GM19025 (cell line): ENCODE results near the gene PLA2R1.

ENCODE experiments used
- ATAC-seq: cut with Tn5 transposase; IDR thresholded peaks from one replicate; pipeline ENCODE4 v1.9.1; 2021; ENCODE audit warnings: mild to moderate bottlenecking, low read depth, moderate library complexity; ENCODE audit not compliant: unreplicated experiment

PLA2R1 gene

DNA sequence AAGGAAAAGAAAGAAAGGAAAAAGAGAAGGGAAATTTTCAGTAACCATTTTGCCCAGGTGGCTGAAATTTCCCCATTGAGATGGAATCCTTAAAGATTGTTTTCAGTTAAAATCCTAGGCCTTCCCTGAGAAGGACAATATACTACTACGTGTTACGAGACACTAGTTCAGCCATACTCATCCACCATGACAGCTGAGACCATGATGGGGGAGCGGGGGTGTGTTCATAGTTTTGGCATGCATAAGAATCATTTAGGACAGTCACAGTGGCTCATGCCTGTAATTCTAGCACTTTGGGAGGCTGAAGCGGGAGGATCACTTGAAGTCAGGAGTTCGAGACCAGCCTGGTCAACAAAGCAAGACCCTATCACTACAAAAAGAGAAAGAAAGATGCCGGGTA, 28.0 kb downstream of the PLA2R1 start:
- no peak for ATAC-seq

GRCh38 chr2:160033732-160034392, 28.6 kb downstream of the PLA2R1 start:
- ATAC-seq = no peak

DNA sequence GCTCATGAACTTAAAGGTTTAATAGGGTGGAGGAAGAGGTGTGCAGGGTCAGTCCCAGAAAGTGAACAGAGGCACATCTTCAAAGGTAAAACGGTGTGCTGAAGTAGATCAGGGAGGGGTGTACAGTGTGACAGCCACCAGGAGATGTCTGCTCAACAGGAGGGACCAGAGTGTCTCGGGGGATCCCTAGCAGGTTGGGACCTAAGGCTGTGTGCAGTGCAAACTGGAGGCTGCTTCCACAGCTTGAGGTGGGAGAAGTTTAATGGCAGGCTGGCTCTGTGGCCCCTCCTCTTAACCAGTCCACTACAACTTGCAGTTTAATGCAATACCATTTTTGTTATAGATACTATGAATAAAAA, 33.2 kb downstream of the PLA2R1 start:
- no peak for ATAC-seq

DNA sequence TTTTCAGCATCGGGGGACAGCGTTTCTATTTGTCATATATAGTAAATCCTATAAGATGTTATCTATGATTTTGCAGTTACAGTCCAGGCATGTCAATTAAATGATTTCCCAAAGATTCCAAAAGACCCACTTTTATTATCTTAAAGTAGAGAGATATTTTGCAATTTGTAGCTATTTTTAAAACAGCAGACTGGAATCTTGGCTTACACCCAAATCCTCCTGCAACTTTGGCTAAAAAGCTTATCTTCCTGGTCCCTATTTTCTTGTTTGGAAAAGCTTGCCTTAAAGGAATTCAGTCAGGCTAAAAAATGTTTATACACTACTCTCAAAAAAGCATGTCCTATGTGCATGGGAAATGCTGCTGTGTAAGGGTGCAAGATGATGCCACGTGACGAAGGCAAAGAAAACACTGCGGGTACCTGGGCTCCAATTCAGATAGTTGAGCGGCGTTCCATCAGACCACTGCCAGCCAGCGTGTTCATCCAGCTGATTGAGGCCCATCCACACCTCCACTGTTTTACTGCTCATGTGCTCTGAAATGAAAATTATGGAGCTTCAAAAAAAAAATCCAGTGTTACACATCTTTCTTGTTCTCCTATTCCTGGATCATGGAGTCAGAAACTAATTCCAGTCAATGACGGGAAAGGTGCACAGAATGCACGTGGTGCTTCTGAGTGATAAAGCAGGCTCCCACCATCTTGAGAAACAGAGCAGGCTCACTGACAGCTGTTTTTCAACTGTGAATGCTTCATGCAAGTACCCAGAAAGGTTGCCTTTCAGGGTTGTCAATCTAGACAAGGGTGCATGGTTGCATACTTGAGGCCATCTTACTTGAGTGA, 33.8 kb downstream of the PLA2R1 start:
- ATAC-seq = no peak

- ATAC-seq = no peak
Observed at GRCh38 chr2:160022162-160022561, 40.3 kb downstream of the PLA2R1 start.

- no peak for ATAC-seq
Observed at GRCh38 chr2:160019374-160020090, 42.9 kb downstream of the PLA2R1 start.

DNA sequence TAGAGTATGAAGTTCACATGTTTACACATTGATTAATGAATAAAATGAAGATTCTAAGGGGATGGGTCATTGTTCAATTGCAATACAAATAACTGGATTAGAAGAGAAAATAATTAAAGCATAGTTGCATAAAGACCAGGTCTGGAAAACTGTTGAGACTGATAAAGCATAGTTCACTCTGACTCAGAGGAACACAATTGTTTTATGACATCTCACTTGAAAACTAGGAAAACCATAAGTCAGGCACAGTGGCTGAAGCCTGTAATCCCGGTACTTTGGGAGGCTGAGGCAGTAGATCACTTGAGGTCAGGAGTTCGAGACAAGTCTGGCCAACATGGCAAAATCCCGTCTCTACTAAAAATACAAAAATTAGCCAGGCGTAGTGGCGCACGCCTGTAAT, 46.7 kb downstream of the PLA2R1 start:
- no peak for ATAC-seq

DNA sequence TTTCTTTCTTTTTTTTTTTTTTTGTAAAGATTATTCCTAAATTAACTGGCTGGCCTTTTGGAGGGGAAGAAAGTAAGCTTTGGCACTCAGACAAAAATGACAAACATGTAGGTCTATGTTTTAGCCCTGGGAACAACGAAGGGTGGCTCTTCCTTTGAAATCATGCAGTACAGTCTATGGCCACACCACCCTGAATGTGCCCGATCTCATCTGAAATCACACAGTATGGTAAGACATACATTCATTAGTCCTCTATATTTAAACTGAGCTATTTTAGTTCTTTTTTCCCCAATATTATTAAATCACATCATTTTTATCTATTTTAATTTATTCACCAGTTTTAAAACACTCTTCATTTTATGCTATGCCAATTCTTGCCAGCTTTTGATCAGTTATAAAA, 48.2 kb downstream of the PLA2R1 start:
- no peak for ATAC-seq

DNA sequence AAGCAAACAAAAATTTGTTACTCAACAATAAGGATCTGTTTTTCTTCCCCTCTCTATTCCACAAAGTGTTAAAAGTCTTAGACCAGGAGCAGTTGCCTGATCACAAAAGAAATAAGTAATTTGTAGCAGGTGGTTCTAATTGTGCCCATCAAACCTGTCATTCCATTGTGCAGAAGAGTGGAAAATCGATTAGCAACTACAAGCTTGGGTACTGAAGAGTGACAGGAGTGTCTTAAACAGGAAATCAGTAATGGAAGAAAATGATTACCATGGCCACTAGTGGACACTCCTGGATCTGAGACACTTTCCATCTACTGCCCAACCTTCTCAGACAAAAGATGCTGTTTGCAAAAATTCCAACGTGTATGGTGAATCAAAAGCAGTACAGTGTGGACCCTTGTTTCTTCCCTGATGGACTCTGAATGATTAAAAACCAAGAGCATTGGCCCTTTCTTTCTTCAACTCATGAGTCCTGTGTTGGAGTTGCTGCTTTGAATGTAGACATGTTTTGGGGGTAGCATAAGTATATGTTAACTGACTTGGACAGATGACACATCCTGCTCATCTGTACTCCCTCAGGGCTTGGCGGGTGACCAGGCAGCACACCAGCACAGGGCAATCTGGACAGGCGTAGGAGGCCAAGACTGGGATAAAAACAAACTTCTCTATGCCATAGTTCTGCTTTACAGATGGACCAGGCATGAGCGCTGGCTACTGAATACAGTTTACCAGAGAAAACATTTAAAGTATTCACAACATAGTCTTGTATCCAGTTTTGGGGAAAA, 51.9 kb downstream of the PLA2R1 start:
- no peak for ATAC-seq

DNA sequence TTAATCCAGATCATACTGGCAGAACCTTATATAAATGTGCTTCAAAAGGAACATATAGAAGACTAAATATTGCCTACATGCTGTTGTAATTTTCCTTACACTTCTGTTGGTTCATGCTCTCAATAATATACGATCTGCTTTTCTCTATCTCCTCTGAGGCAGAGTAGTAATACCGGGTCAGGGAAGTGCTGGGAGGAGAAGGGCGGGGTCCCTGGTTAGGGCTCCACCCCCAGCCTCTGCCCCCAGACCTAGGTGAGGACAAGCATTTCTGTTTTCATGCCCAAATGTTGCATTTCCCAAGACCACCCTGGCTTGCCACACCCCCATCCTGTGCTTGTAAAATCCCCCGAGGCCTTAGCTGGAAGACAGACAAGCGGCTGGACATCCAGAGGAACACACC, 55.3 kb downstream of the PLA2R1 start:
- ATAC-seq = no peak

- ATAC-seq = peak; percentile 68
Observed at GRCh38 chr2:160006475-160006874, 55.9 kb downstream of the PLA2R1 start.

- no peak for ATAC-seq
Observed at GRCh38 chr2:160005908-160006307, 56.5 kb downstream of the PLA2R1 start.

DNA sequence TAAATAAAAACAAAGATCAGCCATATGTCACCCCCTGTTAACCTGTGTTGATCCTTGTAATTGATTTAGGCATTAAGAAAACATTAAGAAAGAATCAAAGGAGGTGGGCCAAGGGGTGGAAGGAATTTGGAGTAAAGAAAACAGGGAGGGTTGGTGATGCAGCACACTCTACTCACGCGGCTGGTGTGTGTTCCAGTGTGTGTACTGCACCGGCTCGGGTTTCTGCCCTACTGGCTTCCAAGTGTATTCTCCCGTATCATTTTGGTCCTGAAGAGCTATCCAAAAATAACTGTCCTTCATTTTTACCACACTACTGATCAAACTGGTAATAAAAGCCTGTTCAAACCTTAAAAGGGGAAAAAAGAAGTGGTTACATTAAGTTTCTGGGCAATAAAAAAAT, 56.9 kb downstream of the PLA2R1 start:
- no peak for ATAC-seq

DNA sequence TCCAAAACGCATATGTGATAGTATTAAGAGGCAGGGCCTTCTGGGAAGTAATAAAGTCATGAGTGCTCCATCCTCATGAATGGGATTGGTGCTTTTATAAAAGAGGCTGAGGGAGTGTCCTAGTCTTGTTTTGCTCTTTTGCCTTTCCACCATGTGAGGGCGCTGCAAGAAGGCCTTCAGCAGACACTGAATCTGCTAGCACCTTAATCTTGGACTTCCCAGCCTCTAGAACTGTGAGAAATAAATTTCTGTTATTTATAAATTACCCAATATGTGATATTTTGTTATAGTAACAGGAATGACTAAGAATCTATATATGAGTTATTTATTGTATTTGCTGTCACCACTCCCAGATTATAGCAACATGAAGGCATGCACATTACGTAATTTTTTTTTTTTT, 63.5 kb downstream of the PLA2R1 start:
- ATAC-seq = no peak

DNA sequence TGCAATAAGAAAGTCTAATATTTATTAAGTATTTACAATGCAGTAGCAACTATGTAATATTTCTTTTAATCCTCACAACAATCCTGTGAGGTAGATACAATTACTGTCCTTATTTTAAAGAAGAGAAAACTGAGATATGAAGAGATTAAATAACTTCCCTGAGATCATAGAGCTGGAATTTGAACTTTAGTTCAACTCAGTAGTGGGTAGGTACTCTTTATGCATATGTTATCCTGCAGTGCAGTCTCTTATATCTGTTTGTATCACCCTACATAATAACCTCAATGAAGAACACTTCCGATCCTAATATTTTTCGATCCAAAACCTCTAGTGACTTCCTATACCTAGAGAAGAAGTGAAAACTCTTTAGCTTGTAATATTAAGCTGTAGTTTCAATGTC, 64.2 kb downstream of the PLA2R1 start:
- no peak for ATAC-seq

GRCh38 chr2:159996792-159997546, 65.4 kb downstream of the PLA2R1 start:
- ATAC-seq = no peak

- ATAC-seq = no peak
Observed at GRCh38 chr2:159995038-159995437, 67.4 kb downstream of the PLA2R1 start.

DNA sequence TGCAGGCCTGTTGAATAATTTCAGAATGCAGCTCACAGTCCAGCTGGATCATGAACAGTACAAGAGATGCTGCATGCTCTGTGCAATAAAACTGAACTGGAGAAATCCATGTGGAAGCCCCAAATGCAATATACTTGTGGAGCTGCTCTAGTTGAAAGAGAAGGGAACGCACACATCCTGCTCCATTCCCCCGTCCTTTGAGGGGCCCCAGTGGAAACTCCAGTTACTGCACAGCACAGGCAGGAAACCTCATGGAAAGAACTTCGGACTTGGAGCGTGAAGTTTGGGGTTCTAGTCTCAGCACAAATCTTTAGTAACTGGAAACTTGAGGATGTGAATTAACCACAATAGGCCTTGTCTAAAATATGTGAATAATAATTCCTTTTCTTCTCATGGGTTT, 73.2 kb downstream of the PLA2R1 start:
- ATAC-seq = no peak

- no peak for ATAC-seq
Observed at GRCh38 chr2:159988412-159988970, 73.9 kb downstream of the PLA2R1 start.

- ATAC-seq = no peak
Observed at GRCh38 chr2:159987181-159987580, 75.2 kb downstream of the PLA2R1 start.
